GM21447 (cell line): ENCODE measurements around the gene GABPA.
A peak's percentile ranks its signal among the peaks of the same experiment; 100 is the strongest.

Experiments used
- ATAC-seq: cut with Tn5 transposase; IDR thresholded peaks from one replicate; pipeline ENCODE4 v1.9.1; 2021; ENCODE audit not compliant: unreplicated experiment

GABPA gene

GRCh38 chr21:25801217-25802014 lies 66.6 kb downstream of the GABPA start:
- peak; percentile 99 for ATAC-seq

GRCh38 chr21:25806060-25806459 lies 71.3 kb downstream of the GABPA start:
- no peak for ATAC-seq

- no peak for ATAC-seq
Observed at GRCh38 chr21:25807191-25807590, 72.4 kb downstream of the GABPA start.

- ATAC-seq: no peak
Observed at GRCh38 chr21:25809013-25809412, 74.2 kb downstream of the GABPA start.

GRCh38 chr21:25811186-25811585 lies 76.4 kb downstream of the GABPA start:
- ATAC-seq: no peak

GRCh38 chr21:25813917-25814316 lies 79.1 kb downstream of the GABPA start:
- ATAC-seq: no peak

GRCh38 chr21:25818121-25818520 lies 83.3 kb downstream of the GABPA start:
- no peak for ATAC-seq

GRCh38 chr21:25818551-25818950 lies 83.8 kb downstream of the GABPA start:
- no peak for ATAC-seq
